Measurements from ENCODE around the gene EDDM3A.

The EDDM3A gene

GRCh38 chr14:20750194-20750593 lies 4.5 kb downstream of the EDDM3A start (continued):
- TF ChIP-seq KLF17 (tag by site-specific recombination; IDR thresholded peaks at IDR 0.05) (no peak), ZBTB7A (tag by site-specific recombination; IDR thresholded peaks at IDR 0.05; ENCODE audit: low read depth) (no peak), ZNF121 (tag by site-specific recombination; IDR thresholded peaks at IDR 0.05) (no peak)

GRCh38 chr14:20751963-20752562 lies 6.4 kb downstream of the EDDM3A start:
- CTCF ChIA-PET: interaction anchor here (0.7 kb wide), 1 partner anchor 142 kb away, joined by 3 read pairs; no protein-coding TSS in a partner anchor
- TF ChIP-seq ZXDB (tag by site-specific recombination; IDR thresholded peaks at IDR 0.05) (no peak), SETDB1 (IDR thresholded peaks at IDR 0.05; ENCODE audit: insufficient read length, low read length) (peak; percentile 99), ZBTB20 (tag by site-specific recombination; IDR thresholded peaks at IDR 0.05) (no peak), ZNF624 (tag by site-specific recombination; IDR thresholded peaks at IDR 0.05) (no peak), ZNF664 (tag by site-specific recombination; IDR thresholded peaks at IDR 0.05) (no peak), TRIM28 (IDR thresholded peaks at IDR 0.05; ENCODE audit: borderline replicate concordance, low read length) (peak; percentile 91; the same call in 1 of the 2 replicates), ZNF561 (tag by site-specific recombination; IDR thresholded peaks at IDR 0.05; ENCODE audit: borderline replicate concordance) (0 out of 2 replicates have a peak, but pooled peaks have one; percentile 44), MYNN (tag by site-specific recombination; IDR thresholded peaks at IDR 0.05; ENCODE audit: borderline replicate concordance) (no peak), ZNF157 (tag by site-specific recombination; IDR thresholded peaks at IDR 0.05) (no peak), ZNF10 (tag by site-specific recombination; IDR thresholded peaks at IDR 0.05) (no peak), RBAK (tag by site-specific recombination; IDR thresholded peaks at IDR 0.05) (no peak), ZBTB1 (tag by site-specific recombination; IDR thresholded peaks at IDR 0.05) (no peak), ZNF747 (tag by site-specific recombination; IDR thresholded peaks at IDR 0.05) (no peak)
- Histone ChIP-seq H3K9me3 (ENCODE audit: control insufficient read depth, insufficient read depth, low read depth, low read length) (no peaks in the 10 kb centered on the region), H3K27ac (ENCODE audit: extremely low read depth, low read depth, low read length) (no peak overlapping the region), H3K4me1 (ENCODE audit: control insufficient read depth, insufficient read depth, low read length) (no peaks in the 10 kb centered on the region), H3K36me3 (ENCODE audit: control insufficient read depth in 2 of 2, insufficient read depth in 1 of 2, low read length in 2 of 2) (no peaks in the 10 kb centered on the region), H3K4me3 (ENCODE audit: low read depth, low read length) (no peak overlapping the region)
- POLR2A ChIA-PET: no interaction called here

GRCh38 chr14:20754308-20754707 lies 8.6 kb downstream of the EDDM3A start:
- POLR2A ChIA-PET: no interaction called here
- CTCF ChIA-PET: interaction anchor here (0.6 kb wide), 1 partner anchor 875 kb away, joined by 3 read pairs; no protein-coding TSS in a partner anchor
- H3K27ac ChIP-seq (ENCODE audit: extremely low read depth, low read depth, low read length): no peak overlapping the region
- H3K9me3 ChIP-seq (ENCODE audit: control insufficient read depth, insufficient read depth, low read depth, low read length): no peaks in the 10 kb centered on the region
- H3K4me3 ChIP-seq (ENCODE audit: low read depth, low read length): no peak overlapping the region
- H3K4me1 ChIP-seq (ENCODE audit: control insufficient read depth, insufficient read depth, low read length): no peaks in the 10 kb centered on the region
- no peaks in the 10 kb centered on the region for H3K36me3 ChIP-seq (ENCODE audit: control insufficient read depth in 2 of 2, insufficient read depth in 1 of 2, low read length in 2 of 2)
- TF ChIP-seq KLF1 (tag by site-specific recombination; IDR thresholded peaks at IDR 0.05) (no peak), ZNF280D (tag by site-specific recombination; IDR thresholded peaks at IDR 0.05) (no peak), ZNF701 (tag by site-specific recombination; IDR thresholded peaks at IDR 0.05) (no peak), PATZ1 (tag by site-specific recombination; IDR thresholded peaks at IDR 0.05) (no peak), HOXA7 (CRISPR knock-in tag; IDR thresholded peaks at IDR 0.05; ENCODE audit: borderline replicate concordance) (no peak), BCL11A (tag by site-specific recombination; IDR thresholded peaks at IDR 0.05; ENCODE audit: low read depth) (no peak), ZNF747 (tag by site-specific recombination; IDR thresholded peaks at IDR 0.05) (no peak), ZFP37 (tag by site-specific recombination; IDR thresholded peaks at IDR 0.05) (no peak), ZBTB8A (tag by site-specific recombination; IDR thresholded peaks at IDR 0.05) (no peak), OSR2 (tag by site-specific recombination; IDR thresholded peaks at IDR 0.05) (no peak), ZNF23 (tag by site-specific recombination; IDR thresholded peaks at IDR 0.05; ENCODE audit: borderline replicate concordance) (no peak), ZBTB26 (tag by site-specific recombination; optimal IDR thresholded peaks at IDR 0.05) (no peak)

Data from HEK293 (cell line).